ENCODE data around the gene JMJD7.

The JMJD7 gene

GRCh38 chr15:41871175-41871905 is 43.4 kb downstream of the JMJD7 start:
- no peak for TF ChIP-seq CTCF (IDR thresholded peaks at IDR 0.05; ENCODE audit: low read depth, low read length)
- no peak overlapping the region for H3K4me3 ChIP-seq (ENCODE audit: low read depth, low read length)

GRCh38 chr15:41872166-41872747 is 44.4 kb downstream of the JMJD7 start:
- no peak for TF ChIP-seq CTCF (IDR thresholded peaks at IDR 0.05; ENCODE audit: low read depth, low read length)
- H3K4me3 ChIP-seq (ENCODE audit: low read depth, low read length) = no peak overlapping the region

- no peak overlapping the region for H3K4me3 ChIP-seq (ENCODE audit: low read depth, low read length)
- TF ChIP-seq CTCF (IDR thresholded peaks at IDR 0.05; ENCODE audit: low read depth, low read length) = no peak
These were observed 45.8 kb downstream of the JMJD7 start for GRCh38 chr15:41873711-41874110.

- TF ChIP-seq CTCF (IDR thresholded peaks at IDR 0.05; ENCODE audit: low read depth, low read length) = no peak
- no peak overlapping the region for H3K4me3 ChIP-seq (ENCODE audit: low read depth, low read length)
These were observed 46.8 kb downstream of the JMJD7 start for GRCh38 chr15:41874736-41875135.

- H3K4me3 ChIP-seq (ENCODE audit: low read depth, low read length) = no peak overlapping the region
- no peak for TF ChIP-seq CTCF (IDR thresholded peaks at IDR 0.05; ENCODE audit: low read depth, low read length)
These were observed 48.1 kb downstream of the JMJD7 start for GRCh38 chr15:41876007-41876406.

- TF ChIP-seq CTCF (IDR thresholded peaks at IDR 0.05; ENCODE audit: low read depth, low read length) = no peak
- H3K4me3 ChIP-seq (ENCODE audit: low read depth, low read length) = no peak overlapping the region
These were observed 48.8 kb downstream of the JMJD7 start for GRCh38 chr15:41876689-41877088.

GRCh38 chr15:41877631-41878354 is 49.9 kb downstream of the JMJD7 start:
- no peak overlapping the region for H3K4me3 ChIP-seq (ENCODE audit: low read depth, low read length)
- no peak for TF ChIP-seq CTCF (IDR thresholded peaks at IDR 0.05; ENCODE audit: low read depth, low read length)
